MCF 10A (cell line): Measurements from ENCODE around the gene LAYN. TPM values are rescaled to one million over a fixed set of nuclear protein-coding genes. Genes with fewer than 3 reads are reported as not detected.
A peak's percentile ranks its signal among the peaks of the same experiment; 100 is the strongest.

Experiments used
- BruUV-seq: library from RNA; stranded (reverse); fragments of 400-500 nt; replicated peaks from 2 replicates; lab custom pipeline; 2021; lab: Mats Ljungman, UMichigan
- CTCF ChIA-PET: fragments of 300-600 bp; sonication (Branson Sonifier 250); formaldehyde crosslinking; extraction: SDS; loops from one replicate; lab custom pipeline; 2021; ENCODE audit warnings: antibody characterized with exemption, inconsistent platforms; lab: Yijun Ruan, JAX
- POLR2A ChIA-PET: fragments of 300-600, 350-650 bp; sonication (Branson Sonifier 250); formaldehyde crosslinking; extraction: SDS; loops from one replicate; lab custom pipeline; 2020; ENCODE audit warnings: antibody characterized with exemption, inconsistent platforms; lab: Yijun Ruan, JAX
- DNase-seq: peaks from one replicate; pipeline ENCODE4 v3.0.0-alpha.2; 2018; ENCODE audit not compliant: unreplicated experiment
- H3K27ac Mint-ChIP-seq: one replicate; pipeline ENCODE4 v1.8.0; 2022; ENCODE audit warnings: mild to moderate bottlenecking, low read depth, mixed read lengths; ENCODE audit not compliant: unreplicated experiment
- H3K27me3 Mint-ChIP-seq: one replicate; pipeline ENCODE4 v1.8.0; 2022; ENCODE audit warnings: mixed read lengths; ENCODE audit not compliant: insufficient read depth, unreplicated experiment
- H3K36me3 Mint-ChIP-seq: one replicate; pipeline ENCODE4 v1.8.0; 2022; ENCODE audit warnings: mild to moderate bottlenecking, moderate library complexity, mixed read lengths; ENCODE audit not compliant: insufficient read depth, unreplicated experiment
- H3K4me1 Mint-ChIP-seq: one replicate; pipeline ENCODE4 v1.8.0; 2022; ENCODE audit warnings: mixed read lengths; ENCODE audit not compliant: insufficient read depth, unreplicated experiment
- H3K4me3 Mint-ChIP-seq: one replicate; pipeline ENCODE4 v1.8.0; 2022; ENCODE audit warnings: mild to moderate bottlenecking, moderate library complexity, mixed read lengths; ENCODE audit not compliant: unreplicated experiment
- H3K9me3 Mint-ChIP-seq: one replicate; pipeline ENCODE4 v1.8.0; 2022; ENCODE audit warnings: mixed read lengths; ENCODE audit not compliant: unreplicated experiment
- CTCF ChIP-seq: fragments of 200-600 bp; IDR thresholded peaks from one replicate; pipeline ENCODE4 v1.8.0; 2022; ENCODE audit warnings: antibody characterized with exemption, mild to moderate bottlenecking; ENCODE audit not compliant: unreplicated experiment
- intact Hi-C: fragments of 100-400 bp; cut with micrococcal nuclease; formaldehyde crosslinking; loops from 2 replicates; pipeline ENCODE4 v1.14.1; 2022
- total RNA-seq: library from RNA; stranded (reverse); gene quantifications from 2 replicates; pipeline ENCODE4 v1.2.3, GENCODE V29; 2022

LAYN gene
- total RNA-seq, 1 experiment from 2014 or later = not detected

GRCh38 chr11:111502611-111503010, 37.9 kb upstream of the LAYN start:
- Mint-ChIP-seq H3K36me3 (no peaks in the 10 kb centered on the region), H3K9me3 (no peaks in the 10 kb centered on the region), H3K27me3 (no peaks in the 10 kb centered on the region), H3K4me3 (no peak overlapping the region), H3K27ac (no peak overlapping the region), H3K4me1 (no peaks in the 10 kb centered on the region)
- TF ChIP-seq CTCF = no peak
- BruUV-seq = no TSS peak
- ChIA-PET POLR2A (interaction anchor here (0.7 kb wide), 1 partner anchor 17 kb away, joined by 3 read pairs; no protein-coding TSS in a partner anchor), CTCF (no interaction called here)
- DNase-seq = no peak
- intact Hi-C loops = no loop called here

- ChIA-PET POLR2A (interaction anchor here (0.6 to 2.4 kb wide), 12 partner anchors 9 to 1134 kb away, joined by 3 to 11 read pairs (median 4); no protein-coding TSS in a partner anchor), CTCF (interaction anchor here (0.6 to 0.7 kb wide), 3 partner anchors 9 to 23 kb away, joined by 3 to 7 read pairs (median 5); no protein-coding TSS in a partner anchor)
- Mint-ChIP-seq H3K9me3 (no peaks in the 10 kb centered on the region), H3K27ac (peak overlapping the region; percentile 97), H3K27me3 (no peaks in the 10 kb centered on the region), H3K4me1 (peaks cover 16% of the 10 kb centered on the region), H3K4me3 (peak overlapping the region; percentile 1), H3K36me3 (no peaks in the 10 kb centered on the region)
- peak; percentile 71 for DNase-seq
- intact Hi-C loops = no loop called here
- no peak for TF ChIP-seq CTCF
- BruUV-seq = no TSS peak
Measured at GRCh38 chr11:111510311-111510710, 30.2 kb upstream of the LAYN start.

- Mint-ChIP-seq H3K27ac (peak within 1 kb of the TSS; percentile 97), H3K36me3 (no peaks in the 10 kb centered on the region), H3K9me3 (no peaks in the 10 kb centered on the region), H3K4me3 (peak within 1 kb of the TSS; percentile 50), H3K27me3 (no peaks in the 10 kb centered on the region), H3K4me1 (peaks cover 16% of the 10 kb centered on the region)
- no peak for DNase-seq
- POLR2A ChIA-PET = interaction anchor here (0.5 to 0.9 kb wide), 2 partner anchors 26 to 255 kb away, joined by 3 read pairs; no protein-coding TSS in a partner anchor
- BruUV-seq = no TSS peak
- CTCF ChIA-PET = interaction anchor here (0.6 to 1.7 kb wide), 4 partner anchors 21 to 58 kb away, joined by 3 to 6 read pairs (median 3); no protein-coding TSS in a partner anchor
- TF ChIP-seq CTCF = no peak
- intact Hi-C loops = no loop called here
Measured at GRCh38 chr11:111512296-111513239, 28.0 kb upstream of the LAYN start, which contains the start of gene BTG4. TSS of gene BTG4 (minus strand) at chr11:111512386. CDS start at chr11:111498776, 13,610 bp downstream.

GRCh38 chr11:111513240-111513605, 27.3 kb upstream of the LAYN start:
- no peaks in the 10 kb centered on the region for H3K9me3 Mint-ChIP-seq
- no peak for TF ChIP-seq CTCF
- H3K27ac Mint-ChIP-seq = no peak overlapping the region
- no peaks in the 10 kb centered on the region for H3K36me3 Mint-ChIP-seq
- peaks cover 16% of the 10 kb centered on the region for H3K4me1 Mint-ChIP-seq
- no peak for DNase-seq
- no peak overlapping the region for H3K4me3 Mint-ChIP-seq
- intact Hi-C loops = no loop called here
- BruUV-seq = no TSS peak
- ChIA-PET CTCF (interaction anchor here (0.6 to 1.1 kb wide), 2 partner anchors 58 to 1078 kb away, joined by 3 read pairs; no protein-coding TSS in a partner anchor), POLR2A (interaction anchor here (0.5 to 0.9 kb wide), 5 partner anchors 17 to 255 kb away, joined by 3 to 4 read pairs (median 3); no protein-coding TSS in a partner anchor)
- no peaks in the 10 kb centered on the region for H3K27me3 Mint-ChIP-seq
